GM23248 (cell line): Measurements from ENCODE around the gene KIR2DL3. TPM values are rescaled to one million over a fixed set of nuclear protein-coding genes. Genes with fewer than 3 reads are reported as not detected.
"Not testable (repeated sequence)": the region's sequence is repeated elsewhere in the genome, so short reads cannot be mapped to it uniquely, and the experiment has no call there.

ENCODE experiments used
- DNase-seq: peaks from one replicate; pipeline ENCODE4 v3.0.0-alpha.2; 2015
- H2AFZ ChIP-seq: fragments of 200-600 bp; sonication (generic); 2 replicates; pipeline ENCODE4 v1.6.1; 2016; ENCODE audit warnings: antibody characterized with exemption
- H3F3A ChIP-seq: fragments of 200-600 bp; sonication (generic); 2 replicates; pipeline ENCODE4 v1.6.1; 2016; ENCODE audit warnings: mild to moderate bottlenecking, antibody characterized with exemption, mixed run types; ENCODE audit not compliant: insufficient read depth
- H3K27ac ChIP-seq: fragments of 200-600 bp; sonication (generic); 2 replicates; pipeline ENCODE4 v1.5.1; 2016; ENCODE audit warnings: mild to moderate bottlenecking
- H3K27me3 ChIP-seq: fragments of 200-600 bp; sonication (generic); replicated peaks from 2 replicates; pipeline ENCODE4 v1.6.1; 2016; ENCODE audit warnings: mild to moderate bottlenecking; ENCODE audit not compliant: insufficient read depth
- H3K36me3 ChIP-seq: fragments of 200-600 bp; sonication (generic); 2 replicates; pipeline ENCODE4 v1.6.1; 2016; ENCODE audit warnings: low read depth, mild to moderate bottlenecking
- H3K4me1 ChIP-seq: fragments of 200-600 bp; sonication (generic); 2 replicates; pipeline ENCODE4 v1.6.1; 2016; ENCODE audit warnings: mild to moderate bottlenecking; ENCODE audit not compliant: insufficient read depth
- H3K4me2 ChIP-seq: fragments of 200-600 bp; sonication (generic); one replicate; pipeline ENCODE4 v1.6.1; 2016; ENCODE audit warnings: mild to moderate bottlenecking; ENCODE audit not compliant: unreplicated experiment
- H3K4me3 ChIP-seq: fragments of 200-600 bp; sonication (generic); 2 replicates; pipeline ENCODE4 v1.5.1; 2016; ENCODE audit warnings: mild to moderate bottlenecking
- H3K79me2 ChIP-seq: fragments of 200-600 bp; sonication (generic); 2 replicates; pipeline ENCODE4 v1.6.1; 2016; ENCODE audit warnings: mild to moderate bottlenecking; ENCODE audit not compliant: insufficient read depth
- H3K9ac ChIP-seq: fragments of 200-600 bp; sonication (generic); 2 replicates; pipeline ENCODE4 v1.6.1; 2016; ENCODE audit warnings: mild to moderate bottlenecking
- H3K9me2 ChIP-seq: fragments of 200-600 bp; sonication (generic); 2 replicates; pipeline ENCODE4 v1.6.1; 2016; ENCODE audit warnings: mixed run types, mild to moderate bottlenecking, moderate library complexity; ENCODE audit not compliant: insufficient read depth
- H3K9me3 ChIP-seq: fragments of 200-600 bp; sonication (generic); one replicate; pipeline ENCODE4 v1.6.1; 2017; ENCODE audit warnings: low read depth
- H4K20me1 ChIP-seq: fragments of 200-600 bp; sonication (generic); 2 replicates; pipeline ENCODE4 v1.6.0; 2016; ENCODE audit not compliant: insufficient read depth
- EZH2 ChIP-seq: fragments of 200-600 bp; sonication (generic); IDR thresholded peaks from 2 replicates; pipeline ENCODE4 v1.6.1; 2018; ENCODE audit warnings: antibody characterized with exemption, mild to moderate bottlenecking; ENCODE audit not compliant: insufficient read depth, poor library complexity, severe bottlenecking
- EZH2phosphoT487 ChIP-seq: fragments of 200-600 bp; sonication (generic); IDR thresholded peaks from 2 replicates; pipeline ENCODE4 v1.6.1; 2018; ENCODE audit warnings: antibody characterized with exemption, moderate library complexity, mild to moderate bottlenecking, low read depth; ENCODE audit not compliant: insufficient read depth
- WGBS, 2 experiments: methylation state at CpG; one replicate each; pipeline ENCODE4 v1.1.6; 2015 to 2017; ENCODE audit warnings: low lambda C conversion rate in 2 of 2, low coverage in 1 of 2; ENCODE audit errors: missing lambda C conversion rate in 2 of 2; 5-methylcytosine and 5-hydroxymethylcytosine counted together
- in situ Hi-C: fragments of 300-500 bp; cut with MboI; formaldehyde crosslinking; loops from 2 replicates; pipeline ENCODE4 v1.15.0; 2020
- polyA plus RNA-seq: library from polyadenylated mRNA; unstranded; fragments of >200 nt; fragmentation: Nextera tagmentation; extraction: Ambion mirVana; gene quantifications from 2 replicates; pipeline ENCODE4 v1.2.1, GENCODE V29; 2016
- total RNA-seq: library from RNA; depleted of rRNA; stranded (reverse); fragments of >200 nt; shearing (Covaris generic); gene quantifications from 2 replicates; pipeline ENCODE4 v1.2.3, GENCODE V29; 2014

KIR2DL3 gene
- total and polyA plus RNA-seq, 2 experiments from 2014 or later = not detected

GRCh38 chr19:54709212-54709948 is 28.9 kb upstream of the KIR2DL3 start:
- Histone ChIP-seq H3K36me3 (no peaks in the 10 kb centered on the region), H3K79me2 (no peaks in the 10 kb centered on the region), H3K9me2 (no peaks in the 10 kb centered on the region), H3K27me3 (no peaks in the 10 kb centered on the region), H3K9ac (no peak overlapping the region), H3K4me2 (no peak overlapping the region), H3K9me3 (no peaks in the 10 kb centered on the region), H4K20me1 (no peaks in the 10 kb centered on the region), H2AFZ (no peak overlapping the region), H3K4me3 (no peak overlapping the region), H3K4me1 (no peaks in the 10 kb centered on the region), H3K27ac (no peak overlapping the region), H3F3A (no peaks in the 10 kb centered on the region)
- in situ Hi-C loops = no loop called here
- WGBS, 2 experiments = 30 to 36% methylated on average over 15 to 18 of the region's 18 CpGs
- DNase-seq = no peak
- no peak for TF ChIP-seq EZH2phosphoT487
- no peak for TF ChIP-seq EZH2

GRCh38 chr19:54709956-54710355 is 28.4 kb upstream of the KIR2DL3 start:
- H3K9me3 ChIP-seq, H3K4me3 ChIP-seq, H3K79me2 ChIP-seq, H3F3A ChIP-seq, H4K20me1 ChIP-seq, H3K36me3 ChIP-seq, DNase-seq, H3K27me3 ChIP-seq, in situ Hi-C loops, H3K4me2 ChIP-seq, H3K9me2 ChIP-seq, H3K27ac ChIP-seq, H3K4me1 ChIP-seq, H3K9ac ChIP-seq, H2AFZ ChIP-seq: not testable (repeated sequence)
- WGBS, 2 experiments = 30 to 42% methylated on average over 10 to 13 of the region's 13 CpGs

- Histone ChIP-seq H3K79me2 (no peaks in the 10 kb centered on the region), H3K27ac (no peak within 1 kb of the TSS), H3K4me3 (no peak within 1 kb of the TSS), H4K20me1 (no peaks in the 10 kb centered on the region), H3K4me1 (no peaks in the 10 kb centered on the region), H3K4me2 (no peak within 1 kb of the TSS), H3K9me2 (no peaks in the 10 kb centered on the region), H2AFZ (no peak within 1 kb of the TSS), H3K9ac (no peak within 1 kb of the TSS), H3K9me3 (no peaks in the 10 kb centered on the region), H3F3A (no peaks in the 10 kb centered on the region), H3K36me3 (no peaks in the 10 kb centered on the region), H3K27me3 (no peaks in the 10 kb centered on the region)
- in situ Hi-C loops = no loop called here
- DNase-seq = no peak
- 52 to 60% methylated on average over 9 of the region's 9 CpGs for WGBS, 2 experiments
- TF ChIP-seq EZH2phosphoT487 = no peak
Measured at GRCh38 chr19:54724142-54724541, 14.2 kb upstream of the KIR2DL3 start, which contains the start of gene KIR3DL3. Gene KIR3DL3 (plus strand): TSS chr19:54724442. CDS start chr19:54724497, 55 bp downstream.

GRCh38 chr19:54724644-54725043 is 13.7 kb upstream of the KIR2DL3 start:
- H3K4me1 ChIP-seq = no peaks in the 10 kb centered on the region
- H3K27ac ChIP-seq = no peak overlapping the region
- H3K79me2 ChIP-seq = no peaks in the 10 kb centered on the region
- H3K4me3 ChIP-seq = no peak overlapping the region
- WGBS, 2 experiments = 12 to 13% methylated on average over 3 of the region's 3 CpGs
- H3K9me2 ChIP-seq = no peaks in the 10 kb centered on the region
- no peaks in the 10 kb centered on the region for H4K20me1 ChIP-seq
- no peaks in the 10 kb centered on the region for H3K36me3 ChIP-seq
- H3K9ac ChIP-seq = no peak overlapping the region
- H3K4me2 ChIP-seq = no peak overlapping the region
- no peaks in the 10 kb centered on the region for H3K9me3 ChIP-seq
- no peaks in the 10 kb centered on the region for H3K27me3 ChIP-seq
- TF ChIP-seq EZH2phosphoT487 = no peak
- no peak for TF ChIP-seq EZH2
- no peak overlapping the region for H2AFZ ChIP-seq
- DNase-seq = no peak
- no peaks in the 10 kb centered on the region for H3F3A ChIP-seq
- in situ Hi-C loops = no loop called here

GRCh38 chr19:54725321-54725720 is 13.0 kb upstream of the KIR2DL3 start:
- DNase-seq = no peak
- in situ Hi-C loops = no loop called here
- 16 to 22% methylated on average over 7 of the region's 7 CpGs for WGBS, 2 experiments

More at GRCh38 chr19:54725321-54725720, 13.0 kb upstream of the KIR2DL3 start:
- Histone ChIP-seq H3K79me2 (no peaks in the 10 kb centered on the region), H3K36me3 (no peaks in the 10 kb centered on the region), H3K27ac (no peak overlapping the region), H3K9me3 (no peaks in the 10 kb centered on the region), H3K27me3 (no peaks in the 10 kb centered on the region), H2AFZ (no peak overlapping the region), H3K9ac (no peak overlapping the region), H3K4me3 (no peak overlapping the region), H3K9me2 (no peaks in the 10 kb centered on the region), H3K4me2 (no peak overlapping the region), H3F3A (no peaks in the 10 kb centered on the region), H4K20me1 (no peaks in the 10 kb centered on the region), H3K4me1 (no peaks in the 10 kb centered on the region)
- TF ChIP-seq EZH2phosphoT487 = no peak
- TF ChIP-seq EZH2 = no peak
